ENCODE results near the gene PCNX4.

Gene PCNX4

DNA sequence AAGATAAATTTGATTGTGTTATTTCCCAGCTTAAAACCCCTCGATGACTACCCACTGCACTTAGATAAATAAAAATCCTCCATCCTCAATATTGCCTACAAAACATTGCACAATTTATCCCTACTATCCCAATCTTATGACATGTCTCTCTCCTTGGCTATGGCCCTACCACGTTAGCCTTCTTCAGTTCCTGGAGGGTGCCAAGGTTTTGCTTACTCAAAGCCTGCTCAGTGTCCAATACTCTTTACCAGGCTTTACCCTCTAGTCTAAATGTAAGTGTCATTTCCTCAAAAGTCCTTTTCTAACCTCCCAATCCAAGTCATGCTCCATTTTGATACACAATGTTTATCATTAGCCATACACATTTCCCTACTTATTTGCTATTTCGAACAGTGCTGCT, 122.3 kb downstream of the PCNX4 start:
- Histone ChIP-seq H3K27me3 (no peaks in the 10 kb centered on the region), H3K4me1 (no peaks in the 10 kb centered on the region; a peak in 1 of 20 replicates), H3K4me3 (no peak overlapping the region), H4K20me1 (no peaks in the 10 kb centered on the region), H3K27ac (no peak overlapping the region), H3K36me3 (no peaks in the 10 kb centered on the region), H3K9me3 (replicated peaks in 1 of 11) (no peaks in the 10 kb centered on the region), H3K4me2 (no peak overlapping the region), H3K9ac (no peak overlapping the region)
- no peak for TF ChIP-seq Cebpa-rat (IDR thresholded peaks at IDR 0.05)

DNA sequence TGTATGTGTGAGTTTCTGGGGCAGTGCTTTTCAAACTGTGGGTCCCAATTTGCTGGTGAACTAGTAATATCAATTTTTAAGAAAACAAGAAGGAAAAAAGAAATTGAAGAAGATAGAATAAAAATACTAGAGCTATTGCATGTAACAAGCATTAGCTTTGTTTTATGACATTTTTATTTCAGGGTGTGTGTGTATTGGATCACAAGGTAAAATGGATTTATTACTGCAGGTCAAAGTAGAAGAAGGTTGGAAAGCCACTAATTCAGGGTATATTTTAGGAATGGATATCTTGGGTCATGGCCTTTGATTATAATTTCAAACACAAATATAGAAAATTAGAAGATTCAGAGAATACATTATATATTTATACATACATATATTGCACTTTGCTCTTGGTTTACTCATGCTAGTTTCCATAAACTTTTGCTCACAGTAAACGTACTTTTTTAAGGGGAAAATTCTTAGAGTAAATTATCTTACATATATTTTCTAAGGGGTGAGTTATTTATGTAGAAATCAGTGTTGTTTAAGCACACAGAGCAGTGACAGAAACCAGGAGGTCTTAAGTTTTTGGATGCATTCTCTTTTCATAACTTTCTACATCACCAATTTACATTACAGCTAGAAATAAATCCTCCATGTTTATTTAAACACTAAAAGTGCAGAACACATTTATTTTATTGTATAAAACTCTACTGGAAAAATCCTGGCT, 122.8 kb downstream of the PCNX4 start:
- Histone ChIP-seq H3K9ac (no peak overlapping the region), H3K4me3 (no peak overlapping the region), H3K4me2 (no peak overlapping the region), H3K4me1 (no peaks in the 10 kb centered on the region; a peak in 1 of 20 replicates), H3K36me3 (no peaks in the 10 kb centered on the region), H3K9me3 (replicated peaks in 1 of 11) (no peaks in the 10 kb centered on the region), H3K27me3 (no peaks in the 10 kb centered on the region), H4K20me1 (no peaks in the 10 kb centered on the region), H3K27ac (no peak overlapping the region)
- no peak for TF ChIP-seq Cebpa-rat (IDR thresholded peaks at IDR 0.05)

DNA sequence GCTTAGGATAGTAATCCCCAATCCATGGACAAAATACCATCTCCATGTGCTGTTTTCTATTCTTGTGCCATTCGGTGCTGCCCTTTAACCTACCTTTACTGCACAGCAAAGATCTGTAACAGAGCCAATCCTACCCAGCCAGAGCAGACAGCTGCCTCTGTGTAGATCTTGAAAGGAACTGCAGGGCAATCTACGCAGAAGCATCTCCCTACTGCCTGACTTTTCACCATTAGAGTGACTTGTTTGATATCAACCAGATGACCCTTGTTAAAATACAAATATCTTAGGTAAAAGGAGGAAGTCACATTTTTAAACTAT, 123.4 kb downstream of the PCNX4 start:
- TF ChIP-seq Cebpa-rat (IDR thresholded peaks at IDR 0.05) = no peak
- Histone ChIP-seq H3K27ac (no peak overlapping the region), H3K9ac (no peak overlapping the region), H3K4me2 (no peak overlapping the region), H3K36me3 (no peaks in the 10 kb centered on the region), H3K4me1 (peaks cover 0 to 1% (median 0%) of the 10 kb centered on the region in 10 experiments; a peak in 1 of 20 replicates), H3K4me3 (no peak overlapping the region), H4K20me1 (no peaks in the 10 kb centered on the region), H3K9me3 (replicated peaks in 1 of 11) (no peaks in the 10 kb centered on the region), H3K27me3 (no peaks in the 10 kb centered on the region)

GRCh38 chr14:60215520-60216420, 124.0 kb downstream of the PCNX4 start:
- H3K27me3 ChIP-seq = no peaks in the 10 kb centered on the region
- H3K9me3 ChIP-seq (replicated peaks in 1 of 11) = no peaks in the 10 kb centered on the region
- no peak overlapping the region for H3K4me2 ChIP-seq
- TF ChIP-seq Cebpa-rat (IDR thresholded peaks at IDR 0.05) = no peak
- H3K36me3 ChIP-seq = no peaks in the 10 kb centered on the region
- no peak overlapping the region for H3K9ac ChIP-seq
- H3K27ac ChIP-seq = no peak overlapping the region
- no peaks in the 10 kb centered on the region for H4K20me1 ChIP-seq
- no peak overlapping the region for H3K4me3 ChIP-seq
- H3K4me1 ChIP-seq = peaks cover 0 to 4% (median 0%) of the 10 kb centered on the region in 10 experiments; a peak in 1 of 20 replicates

GRCh38 chr14:60217713-60218112, 126.0 kb downstream of the PCNX4 start:
- Histone ChIP-seq H3K4me1 (peaks cover 0 to 4% (median 0%) of the 10 kb centered on the region in 10 experiments; a peak in 1 of 20 replicates), H3K36me3 (no peaks in the 10 kb centered on the region), H3K9ac (no peak overlapping the region), H3K4me2 (no peak overlapping the region), H3K27me3 (no peaks in the 10 kb centered on the region), H3K27ac (no peak overlapping the region), H3K4me3 (no peak overlapping the region), H4K20me1 (no peaks in the 10 kb centered on the region), H3K9me3 (replicated peaks in 1 of 11) (no peaks in the 10 kb centered on the region)
- no peak for TF ChIP-seq Cebpa-rat (IDR thresholded peaks at IDR 0.05)

Measured in BLaER1 treated with 17β-estradiol and CSF1 and Interleukin-3, amounts not matched to agents 10 nM and 100 nM (cell line).